ENCODE data around the gene FBRS. TPM values are rescaled to one million over a fixed set of nuclear protein-coding genes. Genes with fewer than 3 reads are reported as not detected.

FBRS gene
- total and polyA plus RNA-seq, 10 of the 15 experiments (the other 5 are each of a cell fraction or from before 2014, with no cell fraction given): 0.45 to 87.6 (median 14.6) TPM

DNA sequence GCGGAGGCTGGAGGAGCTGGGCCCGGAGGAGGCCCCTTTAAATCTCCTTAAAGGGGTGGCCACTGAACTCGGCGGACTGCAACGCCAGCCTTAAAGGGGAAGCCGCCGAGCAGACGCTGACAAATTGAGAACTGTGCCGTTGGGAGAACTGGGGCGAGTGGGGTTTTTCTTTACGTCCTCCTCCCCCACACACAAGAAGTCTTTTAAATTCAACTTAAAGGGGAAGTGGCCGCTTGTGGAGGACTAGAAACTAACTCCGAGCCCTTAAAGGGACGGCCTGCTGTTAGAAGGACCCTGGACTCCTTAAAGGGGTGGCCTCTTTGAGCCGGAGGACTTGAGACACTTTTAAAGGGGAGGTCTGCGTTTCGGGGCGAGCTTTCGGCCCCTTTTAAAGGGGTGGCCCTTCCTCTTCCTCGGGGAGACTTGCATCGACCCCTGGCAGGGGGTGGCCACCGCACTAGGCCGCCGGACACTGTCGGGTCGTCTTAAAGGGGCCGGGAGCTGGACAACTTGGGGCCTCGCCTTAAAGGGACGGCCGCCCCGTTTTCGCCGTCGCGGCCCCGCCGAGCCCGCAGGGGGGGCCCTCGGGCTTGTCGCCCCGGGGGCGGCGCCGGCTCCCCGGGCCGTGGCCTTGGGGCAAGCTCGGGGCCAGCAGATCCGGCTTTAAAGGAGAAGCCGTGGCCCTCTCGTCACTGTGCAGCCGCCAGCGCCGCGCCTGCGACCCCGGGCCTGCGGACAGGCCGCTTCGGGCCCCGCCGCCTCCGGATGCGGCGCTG is 688 bp downstream of the FBRS start (continued):
- TF ChIP-seq, protein P1, sequence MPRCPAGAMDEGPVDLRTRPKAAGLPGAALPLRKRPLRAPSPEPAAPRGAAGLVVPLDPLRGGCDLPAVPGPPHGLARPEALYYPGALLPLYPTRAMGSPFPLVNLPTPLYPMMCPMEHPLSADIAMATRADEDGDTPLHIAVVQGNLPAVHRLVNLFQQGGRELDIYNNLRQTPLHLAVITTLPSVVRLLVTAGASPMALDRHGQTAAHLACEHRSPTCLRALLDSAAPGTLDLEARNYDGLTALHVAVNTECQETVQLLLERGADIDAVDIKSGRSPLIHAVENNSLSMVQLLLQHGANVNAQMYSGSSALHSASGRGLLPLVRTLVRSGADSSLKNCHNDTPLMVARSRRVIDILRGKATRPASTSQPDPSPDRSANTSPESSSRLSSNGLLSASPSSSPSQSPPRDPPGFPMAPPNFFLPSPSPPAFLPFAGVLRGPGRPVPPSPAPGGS (IDR thresholded peaks at IDR 0.05; ENCODE audit: borderline replicate concordance, insufficient read depth, low read depth, low read length, poor library complexity, severe bottlenecking): no peak
- TF ChIP-seq, protein P2, sequence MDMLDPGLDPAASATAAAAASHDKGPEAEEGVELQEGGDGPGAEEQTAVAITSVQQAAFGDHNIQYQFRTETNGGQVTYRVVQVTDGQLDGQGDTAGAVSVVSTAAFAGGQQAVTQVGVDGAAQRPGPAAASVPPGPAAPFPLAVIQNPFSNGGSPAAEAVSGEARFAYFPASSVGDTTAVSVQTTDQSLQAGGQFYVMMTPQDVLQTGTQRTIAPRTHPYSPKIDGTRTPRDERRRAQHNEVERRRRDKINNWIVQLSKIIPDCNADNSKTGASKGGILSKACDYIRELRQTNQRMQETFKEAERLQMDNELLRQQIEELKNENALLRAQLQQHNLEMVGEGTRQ (IDR thresholded peaks at IDR 0.05; ENCODE audit: borderline replicate concordance, low read depth, low read length): no peak
- TF ChIP-seq EED (IDR thresholded peaks at IDR 0.05; ENCODE audit: low read depth): no peak
- no peak for TF ChIP-seq TCF3 (IDR thresholded peaks at IDR 0.05; ENCODE audit: borderline replicate concordance, insufficient read depth, low read depth, low read length)
- TF ChIP-seq, protein P3, sequence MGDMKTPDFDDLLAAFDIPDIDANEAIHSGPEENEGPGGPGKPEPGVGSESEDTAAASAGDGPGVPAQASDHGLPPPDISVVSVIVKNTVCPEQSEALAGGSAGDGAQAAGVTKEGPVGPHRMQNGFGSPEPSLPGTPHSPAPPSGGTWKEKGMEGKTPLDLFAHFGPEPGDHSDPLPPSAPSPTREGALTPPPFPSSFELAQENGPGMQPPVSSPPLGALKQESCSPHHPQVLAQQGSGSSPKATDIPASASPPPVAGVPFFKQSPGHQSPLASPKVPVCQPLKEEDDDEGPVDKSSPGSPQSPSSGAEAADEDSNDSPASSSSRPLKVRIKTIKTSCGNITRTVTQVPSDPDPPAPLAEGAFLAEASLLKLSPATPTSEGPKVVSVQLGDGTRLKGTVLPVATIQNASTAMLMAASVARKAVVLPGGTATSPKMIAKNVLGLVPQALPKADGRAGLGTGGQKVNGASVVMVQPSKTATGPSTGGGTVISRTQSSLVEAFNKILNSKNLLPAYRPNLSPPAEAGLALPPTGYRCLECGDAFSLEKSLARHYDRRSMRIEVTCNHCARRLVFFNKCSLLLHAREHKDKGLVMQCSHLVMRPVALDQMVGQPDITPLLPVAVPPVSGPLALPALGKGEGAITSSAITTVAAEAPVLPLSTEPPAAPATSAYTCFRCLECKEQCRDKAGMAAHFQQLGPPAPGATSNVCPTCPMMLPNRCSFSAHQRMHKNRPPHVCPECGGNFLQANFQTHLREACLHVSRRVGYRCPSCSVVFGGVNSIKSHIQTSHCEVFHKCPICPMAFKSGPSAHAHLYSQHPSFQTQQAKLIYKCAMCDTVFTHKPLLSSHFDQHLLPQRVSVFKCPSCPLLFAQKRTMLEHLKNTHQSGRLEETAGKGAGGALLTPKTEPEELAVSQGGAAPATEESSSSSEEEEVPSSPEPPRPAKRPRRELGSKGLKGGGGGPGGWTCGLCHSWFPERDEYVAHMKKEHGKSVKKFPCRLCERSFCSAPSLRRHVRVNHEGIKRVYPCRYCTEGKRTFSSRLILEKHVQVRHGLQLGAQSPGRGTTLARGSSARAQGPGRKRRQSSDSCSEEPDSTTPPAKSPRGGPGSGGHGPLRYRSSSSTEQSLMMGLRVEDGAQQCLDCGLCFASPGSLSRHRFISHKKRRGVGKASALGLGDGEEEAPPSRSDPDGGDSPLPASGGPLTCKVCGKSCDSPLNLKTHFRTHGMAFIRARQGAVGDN (IDR thresholded peaks at IDR 0.05): peak; percentile 57; the same call in 1 of the 2 replicates
- TF ChIP-seq HCFC1 (IDR thresholded peaks at IDR 0.05; ENCODE audit: low read length): peak; percentile 31; the same call in 1 of the 2 replicates
- no peak for TF ChIP-seq RUNX3 (IDR thresholded peaks at IDR 0.05; ENCODE audit: low read length)
- no peak for TF ChIP-seq EGR1 (IDR thresholded peaks at IDR 0.05; ENCODE audit: borderline replicate concordance in 1 of 2, low read depth in 2 of 2, low read length in 2 of 2)
- TF ChIP-seq, protein P4, sequence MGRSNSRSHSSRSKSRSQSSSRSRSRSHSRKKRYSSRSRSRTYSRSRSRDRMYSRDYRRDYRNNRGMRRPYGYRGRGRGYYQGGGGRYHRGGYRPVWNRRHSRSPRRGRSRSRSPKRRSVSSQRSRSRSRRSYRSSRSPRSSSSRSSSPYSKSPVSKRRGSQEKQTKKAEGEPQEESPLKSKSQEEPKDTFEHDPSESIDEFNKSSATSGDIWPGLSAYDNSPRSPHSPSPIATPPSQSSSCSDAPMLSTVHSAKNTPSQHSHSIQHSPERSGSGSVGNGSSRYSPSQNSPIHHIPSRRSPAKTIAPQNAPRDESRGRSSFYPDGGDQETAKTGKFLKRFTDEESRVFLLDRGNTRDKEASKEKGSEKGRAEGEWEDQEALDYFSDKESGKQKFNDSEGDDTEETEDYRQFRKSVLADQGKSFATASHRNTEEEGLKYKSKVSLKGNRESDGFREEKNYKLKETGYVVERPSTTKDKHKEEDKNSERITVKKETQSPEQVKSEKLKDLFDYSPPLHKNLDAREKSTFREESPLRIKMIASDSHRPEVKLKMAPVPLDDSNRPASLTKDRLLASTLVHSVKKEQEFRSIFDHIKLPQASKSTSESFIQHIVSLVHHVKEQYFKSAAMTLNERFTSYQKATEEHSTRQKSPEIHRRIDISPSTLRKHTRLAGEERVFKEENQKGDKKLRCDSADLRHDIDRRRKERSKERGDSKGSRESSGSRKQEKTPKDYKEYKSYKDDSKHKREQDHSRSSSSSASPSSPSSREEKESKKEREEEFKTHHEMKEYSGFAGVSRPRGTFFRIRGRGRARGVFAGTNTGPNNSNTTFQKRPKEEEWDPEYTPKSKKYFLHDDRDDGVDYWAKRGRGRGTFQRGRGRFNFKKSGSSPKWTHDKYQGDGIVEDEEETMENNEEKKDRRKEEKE (IDR thresholded peaks at IDR 0.05): 0 out of 2 replicates have a peak, but pooled peaks have one; percentile 9
- TF ChIP-seq, protein P5, sequence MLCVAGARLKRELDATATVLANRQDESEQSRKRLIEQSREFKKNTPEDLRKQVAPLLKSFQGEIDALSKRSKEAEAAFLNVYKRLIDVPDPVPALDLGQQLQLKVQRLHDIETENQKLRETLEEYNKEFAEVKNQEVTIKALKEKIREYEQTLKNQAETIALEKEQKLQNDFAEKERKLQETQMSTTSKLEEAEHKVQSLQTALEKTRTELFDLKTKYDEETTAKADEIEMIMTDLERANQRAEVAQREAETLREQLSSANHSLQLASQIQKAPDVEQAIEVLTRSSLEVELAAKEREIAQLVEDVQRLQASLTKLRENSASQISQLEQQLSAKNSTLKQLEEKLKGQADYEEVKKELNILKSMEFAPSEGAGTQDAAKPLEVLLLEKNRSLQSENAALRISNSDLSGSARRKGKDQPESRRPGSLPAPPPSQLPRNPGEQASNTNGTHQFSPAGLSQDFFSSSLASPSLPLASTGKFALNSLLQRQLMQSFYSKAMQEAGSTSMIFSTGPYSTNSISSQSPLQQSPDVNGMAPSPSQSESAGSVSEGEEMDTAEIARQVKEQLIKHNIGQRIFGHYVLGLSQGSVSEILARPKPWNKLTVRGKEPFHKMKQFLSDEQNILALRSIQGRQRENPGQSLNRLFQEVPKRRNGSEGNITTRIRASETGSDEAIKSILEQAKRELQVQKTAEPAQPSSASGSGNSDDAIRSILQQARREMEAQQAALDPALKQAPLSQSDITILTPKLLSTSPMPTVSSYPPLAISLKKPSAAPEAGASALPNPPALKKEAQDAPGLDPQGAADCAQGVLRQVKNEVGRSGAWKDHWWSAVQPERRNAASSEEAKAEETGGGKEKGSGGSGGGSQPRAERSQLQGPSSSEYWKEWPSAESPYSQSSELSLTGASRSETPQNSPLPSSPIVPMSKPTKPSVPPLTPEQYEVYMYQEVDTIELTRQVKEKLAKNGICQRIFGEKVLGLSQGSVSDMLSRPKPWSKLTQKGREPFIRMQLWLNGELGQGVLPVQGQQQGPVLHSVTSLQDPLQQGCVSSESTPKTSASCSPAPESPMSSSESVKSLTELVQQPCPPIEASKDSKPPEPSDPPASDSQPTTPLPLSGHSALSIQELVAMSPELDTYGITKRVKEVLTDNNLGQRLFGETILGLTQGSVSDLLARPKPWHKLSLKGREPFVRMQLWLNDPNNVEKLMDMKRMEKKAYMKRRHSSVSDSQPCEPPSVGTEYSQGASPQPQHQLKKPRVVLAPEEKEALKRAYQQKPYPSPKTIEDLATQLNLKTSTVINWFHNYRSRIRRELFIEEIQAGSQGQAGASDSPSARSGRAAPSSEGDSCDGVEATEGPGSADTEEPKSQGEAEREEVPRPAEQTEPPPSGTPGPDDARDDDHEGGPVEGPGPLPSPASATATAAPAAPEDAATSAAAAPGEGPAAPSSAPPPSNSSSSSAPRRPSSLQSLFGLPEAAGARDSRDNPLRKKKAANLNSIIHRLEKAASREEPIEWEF (IDR thresholded peaks at IDR 0.05; ENCODE audit: insufficient replicate concordance, low read depth, low read length): no peak
- no peak for TF ChIP-seq CBFB (IDR thresholded peaks at IDR 0.05; ENCODE audit: low read depth)
- TF ChIP-seq POLR2AphosphoS5 (IDR thresholded peaks at IDR 0.05; ENCODE audit: low read length): peak; percentile 81
